Astrocyte (in vitro differentiated cells and primary cell): ENCODE results near the gene FBXO44.

Experiments
- CTCF ChIP-seq: IDR thresholded peaks from 2 replicates; pipeline ENCODE4 v1.5.1; 2011; ENCODE audit warnings: low read depth, mild to moderate bottlenecking, inconsistent platforms, low read length, moderate library complexity; ENCODE audit not compliant: insufficient read depth
- EZH2 ChIP-seq: IDR thresholded peaks from 2 replicates; pipeline ENCODE4 v1.6.1; 2012; ENCODE audit warnings: mild to moderate bottlenecking, low read length, inconsistent platforms; ENCODE audit not compliant: insufficient read depth

GRCh38 chr1:11701551-11701961 is 46.9 kb downstream of the FBXO44 start:
- TF ChIP-seq CTCF: no peak
- TF ChIP-seq EZH2: no peak
